Kidney epithelial cell (primary cell): ENCODE measurements around the gene GHDC. TPM values are rescaled to one million over a fixed set of nuclear protein-coding genes. Genes with fewer than 3 reads are reported as not detected.

Experiments used
- DNase-seq: peaks from one replicate; pipeline ENCODE4 v3.0.0-alpha.2; 2010; ENCODE audit warnings: low read depth
- H3K27me3 ChIP-seq: 2 replicates; pipeline ENCODE4 v1.6.0; 2011; ENCODE audit warnings: low read length; ENCODE audit not compliant: control insufficient read depth, insufficient read depth
- H3K36me3 ChIP-seq: 2 replicates; pipeline ENCODE4 v1.5.1; 2011; ENCODE audit warnings: low read length; ENCODE audit not compliant: control insufficient read depth, insufficient read depth
- H3K4me3 ChIP-seq: 2 replicates; pipeline ENCODE4 v1.5.1; 2011; ENCODE audit warnings: low read depth, mild to moderate bottlenecking, control low read depth, low read length
- CTCF ChIP-seq: IDR thresholded peaks from 2 replicates; pipeline ENCODE4 v1.5.1; 2011; ENCODE audit warnings: mild to moderate bottlenecking, moderate library complexity, low read length, control low read depth, inconsistent platforms; ENCODE audit not compliant: insufficient read depth, poor library complexity, severe bottlenecking
- total RNA-seq: library from RNA; depleted of rRNA; stranded (reverse); fragments of >200 nt; gene quantifications from 2 replicates; pipeline ENCODE4 v1.2.3, GENCODE V29; 2015

GHDC gene
- total RNA-seq, 1 donor from 2014 or later = 45.8 TPM

GRCh38 chr17:42203354-42203753 is 9.1 kb upstream of the GHDC start:
- H3K27me3 ChIP-seq = no peaks in the 10 kb centered on the region
- peaks cover 2% of the 10 kb centered on the region for H3K36me3 ChIP-seq
- DNase-seq = no peak
- no peak for TF ChIP-seq CTCF
- no peak overlapping the region for H3K4me3 ChIP-seq

- no peak for TF ChIP-seq CTCF
- H3K27me3 ChIP-seq = no peaks in the 10 kb centered on the region
- H3K4me3 ChIP-seq = no peak overlapping the region
- DNase-seq = no peak
- H3K36me3 ChIP-seq = peaks cover 2% of the 10 kb centered on the region
Observed at GRCh38 chr17:42202696-42203095, 8.4 kb upstream of the GHDC start.

GRCh38 chr17:42202159-42202558 is 7.9 kb upstream of the GHDC start:
- H3K36me3 ChIP-seq = peaks cover 2% of the 10 kb centered on the region
- no peak for DNase-seq
- no peak for TF ChIP-seq CTCF
- H3K27me3 ChIP-seq = no peaks in the 10 kb centered on the region
- H3K4me3 ChIP-seq = no peak overlapping the region

- no peak for TF ChIP-seq CTCF
Observed at GRCh38 chr17:42201458-42201772, 7.1 kb upstream of the GHDC start.

GRCh38 chr17:42200706-42201457 is 6.6 kb upstream of the GHDC start:
- H3K27me3 ChIP-seq = no peaks in the 10 kb centered on the region
- TF ChIP-seq CTCF = no peak
- DNase-seq = no peak
- peaks cover 2% of the 10 kb centered on the region for H3K36me3 ChIP-seq
- no peak overlapping the region for H3K4me3 ChIP-seq

More at GRCh38 chr17:42201458-42201772, 7.1 kb upstream of the GHDC start:
- H3K27me3 ChIP-seq = no peaks in the 10 kb centered on the region
- DNase-seq = no peak
- no peak overlapping the region for H3K4me3 ChIP-seq
- H3K36me3 ChIP-seq = peaks cover 2% of the 10 kb centered on the region
